Naive thymus-derived CD8-positive, alpha-beta T cell (primary cell): ENCODE data around the gene PFKFB2. TPM values are rescaled to one million over a fixed set of nuclear protein-coding genes. Genes with fewer than 3 reads are reported as not detected.
A peak's percentile ranks its signal among the peaks of the same experiment; 100 is the strongest.

ENCODE experiments used
- ATAC-seq, 2 donors: fragments of 150-1000 bp; cut with Tn5 transposase in 1 of 2; sonication (Bioruptor Pico), chemical (Tn5 transposase) in 1 of 2; 1 replicate in 1 of 2; 2 replicates in 1 of 2; pipeline ENCODE4 v1.10.0; 2021; ENCODE audit warnings: mild to moderate bottlenecking in 2 of 2, moderate library complexity in 2 of 2
- POLR2A ChIA-PET: fragments of 350-600 bp; sonication (Branson Sonifier 250); formaldehyde crosslinking; loops from one replicate; lab custom pipeline; 2021; ENCODE audit warnings: antibody characterized with exemption; lab: Charles Lee
- DNase-seq, 10 donors: peaks; one replicate each; pipeline versions ENCODE4 v3.0.0 to v3.0.0-alpha.2; 2020 to 2022
- H3K27ac Mint-ChIP-seq, 10 donors: one replicate each; pipeline ENCODE4 v1.8.0; 2020 to 2022; ENCODE audit warnings: mild to moderate bottlenecking in 10 of 10, mixed read lengths in 10 of 10, moderate library complexity in 4 of 10, inconsistent platforms in 1 of 10
- H3K27me3 Mint-ChIP-seq, 5 donors: one replicate each; pipeline ENCODE4 v1.8.0; 2021 to 2022; ENCODE audit warnings: mixed read lengths in 5 of 5
- H3K36me3 Mint-ChIP-seq, 3 donors: one replicate each; pipeline ENCODE4 v1.8.0; 2020 to 2022; ENCODE audit warnings: mixed read lengths in 3 of 3, mild to moderate bottlenecking in 2 of 3, inconsistent platforms in 1 of 3
- H3K4me1 Mint-ChIP-seq, 4 donors: one replicate each; pipeline ENCODE4 v1.8.0; 2021 to 2022; ENCODE audit warnings: mixed read lengths in 4 of 4
- H3K4me3 Mint-ChIP-seq, 10 donors: one replicate each; pipeline ENCODE4 v1.8.0; 2020 to 2022; ENCODE audit warnings: mild to moderate bottlenecking in 10 of 10, mixed read lengths in 10 of 10, moderate library complexity in 6 of 10, inconsistent platforms in 1 of 10
- H3K9me3 Mint-ChIP-seq, 9 donors: one replicate each; pipeline ENCODE4 v1.8.0; 2020 to 2022; ENCODE audit warnings: mixed read lengths in 9 of 9, mild to moderate bottlenecking in 3 of 9, inconsistent platforms in 1 of 9, moderate library complexity in 1 of 9
- polyA plus RNA-seq, 3 donors: library from polyadenylated mRNA; unstranded; fragments of 300-500 nt; fragmentation: Illumina TruSeq; gene quantifications; one replicate each; pipeline ENCODE4 v1.2.3, GENCODE V29; 2021
- total RNA-seq, 8 experiments: library from RNA in 2 of 8; stranded (reverse) in 2 of 8; gene quantifications; one replicate each; pipeline ENCODE4 v1.2.3 and lab custom pipeline; 2021 to 2026

The PFKFB2 gene
- total and polyA plus RNA-seq, 5 experiments from 2014 or later, result 1.0 to 6.5 (median 1.3) TPM

GRCh38 chr1:207089627-207090355, 36.7 kb downstream of the PFKFB2 start:
- Mint-ChIP-seq H3K27me3 (peaks cover 0 to 4% (median 0%) of the 10 kb centered on the region in 5 donors), H3K4me3 (peak overlapping the region; percentile 62 to 88 (median 83)), H3K9me3 (no peaks in the 10 kb centered on the region), H3K36me3 (no peaks in the 10 kb centered on the region), H3K4me1 (peaks cover 11 to 30% (median 21%) of the 10 kb centered on the region in 4 donors), H3K27ac (peak overlapping the region; percentile 20 to 93 (median 82))
- no peak for DNase-seq
- POLR2A ChIA-PET, result interaction anchor here (1.0 to 3.2 kb wide), 2 partner anchors 11 to 232 kb away, joined by 3 to 10 read pairs; partner anchors contain the start of gene CD55
- ATAC-seq, result peak in 1 of 2 donors; percentile 41

GRCh38 chr1:207091200-207091908, 38.3 kb downstream of the PFKFB2 start:
- peaks cover 5 to 18% (median 15%) of the 10 kb centered on the region in 4 donors for H3K4me1 Mint-ChIP-seq
- no peaks in the 10 kb centered on the region for H3K9me3 Mint-ChIP-seq
- H3K27me3 Mint-ChIP-seq, result peaks cover 0 to under 1% (median 0%) of the 10 kb centered on the region in 5 donors
- POLR2A ChIA-PET, result no interaction called here
- DNase-seq (no peak), ATAC-seq (no peak)
- H3K36me3 Mint-ChIP-seq, result no peaks in the 10 kb centered on the region
- peak overlapping the region in 1 of 10 donors; percentile 24 for H3K27ac Mint-ChIP-seq
- H3K4me3 Mint-ChIP-seq, result no peak overlapping the region

GRCh38 chr1:207093944-207094343, 40.9 kb downstream of the PFKFB2 start:
- ATAC-seq (no peak), DNase-seq (no peak)
- POLR2A ChIA-PET, result interaction anchor here (0.6 kb wide), 1 partner anchor 309 kb away, joined by 3 read pairs; no protein-coding TSS in a partner anchor
- no peak overlapping the region for H3K4me3 Mint-ChIP-seq
- H3K4me1 Mint-ChIP-seq, result peaks cover 3 to 10% (median 8%) of the 10 kb centered on the region in 4 donors
- H3K27me3 Mint-ChIP-seq, result no peaks in the 10 kb centered on the region
- H3K9me3 Mint-ChIP-seq, result no peaks in the 10 kb centered on the region
- no peak overlapping the region for H3K27ac Mint-ChIP-seq
- peaks cover 0 to 3% (median 0%) of the 10 kb centered on the region in 3 donors for H3K36me3 Mint-ChIP-seq

GRCh38 chr1:207097871-207098324, 44.8 kb downstream of the PFKFB2 start:
- POLR2A ChIA-PET, result no interaction called here
- H3K27ac Mint-ChIP-seq, result no peak overlapping the region
- no peaks in the 10 kb centered on the region for H3K9me3 Mint-ChIP-seq
- DNase-seq (no peak), ATAC-seq (no peak)
- H3K4me3 Mint-ChIP-seq, result no peak overlapping the region
- H3K27me3 Mint-ChIP-seq, result peaks cover 0 to 13% (median 6%) of the 10 kb centered on the region in 5 donors
- H3K4me1 Mint-ChIP-seq, result no peaks in the 10 kb centered on the region
- peaks cover 0 to 3% (median 0%) of the 10 kb centered on the region in 3 donors for H3K36me3 Mint-ChIP-seq

- Mint-ChIP-seq H3K4me3 (no peak overlapping the region), H3K36me3 (peaks cover 0 to 3% (median 0%) of the 10 kb centered on the region in 3 donors), H3K27me3 (peaks cover 0 to 14% (median 6%) of the 10 kb centered on the region in 5 donors), H3K4me1 (peaks cover 0 to 1% (median 0%) of the 10 kb centered on the region in 4 donors), H3K27ac (no peak overlapping the region), H3K9me3 (no peaks in the 10 kb centered on the region)
- ATAC-seq (no peak), DNase-seq (no peak)
- POLR2A ChIA-PET, result no interaction called here
Observed at GRCh38 chr1:207101720-207102119, 48.6 kb downstream of the PFKFB2 start.

- H3K36me3 Mint-ChIP-seq, result peaks cover 0 to 3% (median 0%) of the 10 kb centered on the region in 3 donors
- H3K4me3 Mint-ChIP-seq, result no peak overlapping the region
- H3K27me3 Mint-ChIP-seq, result peaks cover 0 to 14% (median 6%) of the 10 kb centered on the region in 5 donors
- POLR2A ChIA-PET, result no interaction called here
- H3K27ac Mint-ChIP-seq, result no peak overlapping the region
- DNase-seq (no peak), ATAC-seq (no peak)
- peaks cover 0 to 1% (median 0%) of the 10 kb centered on the region in 4 donors for H3K4me1 Mint-ChIP-seq
- no peaks in the 10 kb centered on the region for H3K9me3 Mint-ChIP-seq
Observed at GRCh38 chr1:207102146-207102545, 49.1 kb downstream of the PFKFB2 start.

- ATAC-seq (no peak), DNase-seq (no peak)
- POLR2A ChIA-PET, result no interaction called here
- Mint-ChIP-seq H3K27ac (peak overlapping the region in 1 of 10 donors; percentile 13), H3K4me1 (peaks cover 0 to 1% (median 0%) of the 10 kb centered on the region in 4 donors), H3K4me3 (no peak overlapping the region), H3K9me3 (no peaks in the 10 kb centered on the region), H3K36me3 (peaks cover 0 to 2% (median 0%) of the 10 kb centered on the region in 3 donors), H3K27me3 (peaks cover 0 to 14% (median 6%) of the 10 kb centered on the region in 5 donors)
Observed at GRCh38 chr1:207102659-207103058, 49.6 kb downstream of the PFKFB2 start.

- Mint-ChIP-seq H3K36me3 (no peaks in the 10 kb centered on the region), H3K4me1 (peaks cover 0 to 1% (median 0%) of the 10 kb centered on the region in 4 donors), H3K9me3 (no peaks in the 10 kb centered on the region), H3K4me3 (no peak within 1 kb of the TSS), H3K27me3 (peaks cover 0 to 14% (median 8%) of the 10 kb centered on the region in 5 donors), H3K27ac (no peak within 1 kb of the TSS)
- ATAC-seq (no peak), DNase-seq (no peak)
- POLR2A ChIA-PET, result no interaction called here
Observed at GRCh38 chr1:207103892-207104373, 50.9 kb downstream of the PFKFB2 start, which contains the start of gene C4BPA. Gene C4BPA, plus strand, starts transcription at chr1:207104233. Its CDS starts 8,793 bp downstream, at chr1:207113026.

GRCh38 chr1:207109004-207109403, 55.9 kb downstream of the PFKFB2 start:
- no peaks in the 10 kb centered on the region for H3K9me3 Mint-ChIP-seq
- H3K4me3 Mint-ChIP-seq, result no peak overlapping the region
- peaks cover 0 to 11% (median 5%) of the 10 kb centered on the region in 5 donors for H3K27me3 Mint-ChIP-seq
- POLR2A ChIA-PET, result no interaction called here
- no peaks in the 10 kb centered on the region for H3K36me3 Mint-ChIP-seq
- no peak for ATAC-seq
- H3K4me1 Mint-ChIP-seq, result peaks cover 0 to 2% (median under 1%) of the 10 kb centered on the region in 4 donors
- H3K27ac Mint-ChIP-seq, result no peak overlapping the region
- DNase-seq, result no peak

GRCh38 chr1:207112616-207113296, 59.7 kb downstream of the PFKFB2 start:
- Mint-ChIP-seq H3K9me3 (no peaks in the 10 kb centered on the region), H3K4me1 (peaks cover 0 to 2% (median 0%) of the 10 kb centered on the region in 4 donors), H3K27ac (no peak overlapping the region), H3K36me3 (no peaks in the 10 kb centered on the region), H3K4me3 (no peak overlapping the region), H3K27me3 (peaks cover 0 to 11% (median 5%) of the 10 kb centered on the region in 5 donors)
- DNase-seq, result no peak
- POLR2A ChIA-PET, result no interaction called here
- no peak for ATAC-seq

GRCh38 chr1:207115269-207115668, 62.2 kb downstream of the PFKFB2 start:
- ATAC-seq, result no peak
- peaks cover 0 to 7% (median 0%) of the 10 kb centered on the region in 5 donors for H3K27me3 Mint-ChIP-seq
- POLR2A ChIA-PET, result no interaction called here

GRCh38 chr1:207124389-207124788, 71.3 kb downstream of the PFKFB2 start:
- DNase-seq, result no peak
- Mint-ChIP-seq H3K27me3 (peaks cover 0 to 5% (median 3%) of the 10 kb centered on the region in 5 donors), H3K4me3 (no peak overlapping the region), H3K36me3 (peaks cover 3 to 27% (median 27%) of the 10 kb centered on the region in 3 donors), H3K27ac (no peak overlapping the region), H3K9me3 (peaks cover 13 to 34% (median 19%) of the 10 kb centered on the region in 9 donors), H3K4me1 (no peaks in the 10 kb centered on the region)
- POLR2A ChIA-PET, result no interaction called here
- no peak for ATAC-seq

More at GRCh38 chr1:207115269-207115668, 62.2 kb downstream of the PFKFB2 start:
- H3K27ac Mint-ChIP-seq, result no peak overlapping the region
- H3K9me3 Mint-ChIP-seq, result no peaks in the 10 kb centered on the region
- peaks cover 0 to 1% (median 0%) of the 10 kb centered on the region in 3 donors for H3K36me3 Mint-ChIP-seq
- DNase-seq, result no peak
- H3K4me3 Mint-ChIP-seq, result no peak overlapping the region
- H3K4me1 Mint-ChIP-seq, result peaks cover 0 to 2% (median 0%) of the 10 kb centered on the region in 4 donors
